OCI-LY1 (cell line): ENCODE data around the gene MSRB3.

Experiments used
- H2AFZ ChIP-seq: fragments of 200-600 bp; sonication (generic), shearing (Covaris generic); 2 replicates; pipeline ENCODE4 v1.6.0; 2014; ENCODE audit warnings: antibody characterized with exemption, mild to moderate bottlenecking, low read length
- H3F3A ChIP-seq: fragments of 200-600 bp; sonication (generic), shearing (Covaris generic); 2 replicates; pipeline ENCODE4 v1.6.0; 2014; ENCODE audit warnings: mild to moderate bottlenecking, antibody characterized with exemption, low read length, moderate library complexity; ENCODE audit not compliant: insufficient read depth
- H3K27ac ChIP-seq: fragments of 200-600 bp; sonication (generic); 2 replicates; pipeline ENCODE4 v1.5.1; 2014; ENCODE audit warnings: low read length, mixed run types, mild to moderate bottlenecking, low read depth; ENCODE audit not compliant: poor library complexity, severe bottlenecking
- H3K27me3 ChIP-seq: fragments of 200-600 bp; sonication (generic); 2 replicates; pipeline ENCODE4 v1.6.0; 2014; ENCODE audit warnings: antibody characterized with exemption, mild to moderate bottlenecking, low read length, moderate library complexity; ENCODE audit not compliant: insufficient read depth
- H3K36me3 ChIP-seq: fragments of 200-600 bp; sonication (generic); 2 replicates; pipeline ENCODE4 v1.6.1; 2014; ENCODE audit warnings: mild to moderate bottlenecking, antibody characterized with exemption, low read length, moderate library complexity, mixed read lengths; ENCODE audit not compliant: insufficient read depth
- H3K4me1 ChIP-seq: fragments of 200-600 bp; sonication (generic); 2 replicates; pipeline ENCODE4 v1.5.1; 2014; ENCODE audit warnings: mild to moderate bottlenecking, low read length, moderate library complexity; ENCODE audit not compliant: insufficient read depth, severe bottlenecking
- H3K4me2 ChIP-seq: fragments of 200-600 bp; sonication (generic), shearing (Covaris generic); 2 replicates; pipeline ENCODE4 v1.6.1; 2014; ENCODE audit warnings: low read length
- H3K4me3 ChIP-seq: fragments of 200-600 bp; sonication (generic); 2 replicates; pipeline ENCODE4 v1.5.1; 2014; ENCODE audit warnings: low read length, low read depth, mild to moderate bottlenecking, mixed read lengths; ENCODE audit not compliant: poor library complexity, severe bottlenecking
- H3K79me2 ChIP-seq: fragments of 200-600 bp; shearing (Covaris generic); 2 replicates; pipeline ENCODE4 v1.6.1; 2016; ENCODE audit warnings: mixed run types, low read length, mixed read lengths; ENCODE audit not compliant: insufficient read depth
- H3K9ac ChIP-seq: fragments of 200-600 bp; sonication (generic), shearing (Covaris generic); 2 replicates; pipeline ENCODE4 v1.6.1; 2014; ENCODE audit warnings: mild to moderate bottlenecking, low read length, mixed read lengths
- H3K9me2 ChIP-seq: fragments of 200-600 bp; sonication (generic), shearing (Covaris generic); 2 replicates; pipeline ENCODE4 v1.6.1; 2014; ENCODE audit warnings: low read depth, mild to moderate bottlenecking, low read length, mixed read lengths
- H3K9me3 ChIP-seq: fragments of 200-600 bp; shearing (Covaris generic); 2 replicates; pipeline ENCODE4 v1.6.1; 2014; ENCODE audit warnings: low read length, mixed read lengths
- H4K20me1 ChIP-seq: fragments of 200-600 bp; sonication (generic), shearing (Covaris generic); 2 replicates; pipeline ENCODE4 v1.6.0; 2016; ENCODE audit warnings: mild to moderate bottlenecking, low read length; ENCODE audit not compliant: insufficient read depth
- CTCF ChIP-seq: fragments of 200-600 bp; sonication (generic), shearing (Covaris generic); IDR thresholded peaks from 2 replicates; pipeline ENCODE4 v1.5.1; 2017; ENCODE audit warnings: mild to moderate bottlenecking, antibody characterized with exemption, low read length, moderate library complexity, mixed read lengths
- EZH2 ChIP-seq: fragments of 200-600 bp; sonication (generic), shearing (Covaris generic); IDR thresholded peaks from 2 replicates; pipeline ENCODE4 v1.8.0; 2017; ENCODE audit warnings: borderline replicate concordance, mixed run types, mild to moderate bottlenecking, antibody characterized with exemption, low read length, moderate library complexity, mixed read lengths

Gene MSRB3

GRCh38 chr12:65392491-65392890 lies 114.0 kb downstream of the MSRB3 start:
- Histone ChIP-seq H3K36me3 (no peaks in the 10 kb centered on the region), H3K9me3 (0 out of 2 replicates have a peak, but pooled peaks cover 4% of the 10 kb centered on the region)

DNA sequence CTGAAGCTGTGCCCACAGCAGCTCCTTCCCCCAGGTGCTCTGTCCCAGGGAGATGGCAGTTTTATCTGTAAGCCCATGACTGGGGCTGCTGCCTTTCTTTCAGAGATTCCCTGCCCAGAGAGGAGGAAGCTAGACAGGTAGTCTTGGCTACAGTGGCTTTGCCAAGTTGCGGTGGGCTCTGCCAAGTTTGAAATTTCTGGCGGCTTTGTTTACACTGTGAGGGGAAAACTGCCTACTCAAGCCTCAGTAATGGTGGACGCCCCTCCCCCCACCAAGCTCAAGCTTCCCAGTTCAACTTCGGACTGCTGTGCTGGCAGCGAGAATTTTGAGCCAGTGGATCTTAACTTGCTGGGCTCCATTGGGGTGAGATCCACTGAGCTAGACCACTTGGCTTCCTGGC lies 124.7 kb downstream of the MSRB3 start:
- H3K27me3 ChIP-seq, result no peaks in the 10 kb centered on the region
- H4K20me1 ChIP-seq, result no peaks in the 10 kb centered on the region
- no peaks in the 10 kb centered on the region for H3F3A ChIP-seq
- H2AFZ ChIP-seq, result no peak overlapping the region
- no peaks in the 10 kb centered on the region for H3K36me3 ChIP-seq
- no peak overlapping the region for H3K4me2 ChIP-seq
- no peaks in the 10 kb centered on the region for H3K79me2 ChIP-seq
- no peaks in the 10 kb centered on the region for H3K9me2 ChIP-seq
- no peaks in the 10 kb centered on the region for H3K9me3 ChIP-seq
- TF ChIP-seq CTCF, result no peak
- TF ChIP-seq EZH2, result no peak
- no peak overlapping the region for H3K9ac ChIP-seq
- no peaks in the 10 kb centered on the region for H3K4me1 ChIP-seq
- H3K4me3 ChIP-seq, result no peak overlapping the region
- no peak overlapping the region for H3K27ac ChIP-seq

More at GRCh38 chr12:65392491-65392890, 114.0 kb downstream of the MSRB3 start:
- H2AFZ ChIP-seq, result no peak overlapping the region
- no peaks in the 10 kb centered on the region for H3K79me2 ChIP-seq
- no peak overlapping the region for H3K4me2 ChIP-seq
- no peak for TF ChIP-seq EZH2
- no peak for TF ChIP-seq CTCF
- no peak overlapping the region for H3K4me3 ChIP-seq
- H3K4me1 ChIP-seq, result no peaks in the 10 kb centered on the region
- H3F3A ChIP-seq, result no peaks in the 10 kb centered on the region
- no peak overlapping the region for H3K27ac ChIP-seq
- H3K9ac ChIP-seq, result no peak overlapping the region
- no peaks in the 10 kb centered on the region for H3K27me3 ChIP-seq
- H4K20me1 ChIP-seq, result no peaks in the 10 kb centered on the region
- no peaks in the 10 kb centered on the region for H3K9me2 ChIP-seq

GRCh38 chr12:65407388-65408149 lies 129.1 kb downstream of the MSRB3 start:
- Histone ChIP-seq H3F3A (no peaks in the 10 kb centered on the region), H3K4me1 (no peaks in the 10 kb centered on the region), H3K4me2 (no peak overlapping the region), H4K20me1 (no peaks in the 10 kb centered on the region), H3K79me2 (no peaks in the 10 kb centered on the region), H3K9ac (no peak overlapping the region), H3K4me3 (no peak overlapping the region), H3K27ac (no peak overlapping the region), H3K36me3 (no peaks in the 10 kb centered on the region), H3K9me2 (no peaks in the 10 kb centered on the region), H2AFZ (no peak overlapping the region), H3K27me3 (no peaks in the 10 kb centered on the region), H3K9me3 (no peaks in the 10 kb centered on the region)
- TF ChIP-seq EZH2, result no peak
- TF ChIP-seq CTCF, result no peak
